ENCODE results near the gene FAM107B. TPM values are rescaled to one million over a fixed set of nuclear protein-coding genes. Genes with fewer than 3 reads are reported as not detected.
A peak's percentile ranks its signal among the peaks of the same experiment; 100 is the strongest.

The FAM107B gene
- total RNA-seq, 2 donors from 2014 or later, result 258 to 399 TPM

GRCh38 chr10:14502431-14502830 is 272.3 kb downstream of the FAM107B start:
- H3K4me3 Mint-ChIP-seq, result no peak overlapping the region
- DNase-seq (no peak), ATAC-seq (no peak)
- peak overlapping the region; percentile 81 for H3K27ac Mint-ChIP-seq
- no peaks in the 10 kb centered on the region for H3K36me3 Mint-ChIP-seq (ENCODE audit: low read depth)
- H3K9me3 ChIP-seq (ENCODE audit: control insufficient read depth, low read length, poor library complexity, severe bottlenecking), result no peaks in the 10 kb centered on the region
- peaks cover 23% of the 10 kb centered on the region for H3K4me1 Mint-ChIP-seq
- no peaks in the 10 kb centered on the region for H3K27me3 Mint-ChIP-seq

- no peaks in the 10 kb centered on the region for H3K27me3 Mint-ChIP-seq
- H3K36me3 Mint-ChIP-seq (ENCODE audit: low read depth), result no peaks in the 10 kb centered on the region
- peak overlapping the region; percentile 36 for H3K4me3 Mint-ChIP-seq
- H3K4me1 Mint-ChIP-seq, result peaks cover 10% of the 10 kb centered on the region
- H3K9me3 ChIP-seq (ENCODE audit: control insufficient read depth, low read length, poor library complexity, severe bottlenecking), result no peaks in the 10 kb centered on the region
- ATAC-seq (no peak), DNase-seq (no peak)
- H3K27ac Mint-ChIP-seq, result peak overlapping the region; percentile 84
Measured at GRCh38 chr10:14500172-14500765, 274.4 kb downstream of the FAM107B start.

- H3K9me3 ChIP-seq (ENCODE audit: control insufficient read depth, low read length, poor library complexity, severe bottlenecking), result no peaks in the 10 kb centered on the region
- Mint-ChIP-seq H3K36me3 (ENCODE audit: low read depth) (no peaks in the 10 kb centered on the region), H3K27me3 (no peaks in the 10 kb centered on the region), H3K4me3 (no peak overlapping the region), H3K4me1 (peaks cover 10% of the 10 kb centered on the region), H3K27ac (peak overlapping the region; percentile 51)
- DNase-seq, result no peak
- no peak for ATAC-seq
Measured at GRCh38 chr10:14499601-14499904, 275.1 kb downstream of the FAM107B start.

GRCh38 chr10:14498326-14498725 is 276.4 kb downstream of the FAM107B start:
- ATAC-seq, result no peak
- no peak overlapping the region for H3K4me3 Mint-ChIP-seq
- H3K4me1 Mint-ChIP-seq, result peaks cover 10% of the 10 kb centered on the region
- no peaks in the 10 kb centered on the region for H3K9me3 ChIP-seq (ENCODE audit: control insufficient read depth, low read length, poor library complexity, severe bottlenecking)
- DNase-seq, result no peak
- no peaks in the 10 kb centered on the region for H3K36me3 Mint-ChIP-seq (ENCODE audit: low read depth)
- no peak overlapping the region for H3K27ac Mint-ChIP-seq
- no peaks in the 10 kb centered on the region for H3K27me3 Mint-ChIP-seq

GRCh38 chr10:14491811-14492210 is 282.9 kb downstream of the FAM107B start:
- no peak overlapping the region for H3K27ac Mint-ChIP-seq
- DNase-seq (no peak), ATAC-seq (no peak)
- peaks cover 2% of the 10 kb centered on the region for H3K4me1 Mint-ChIP-seq
- H3K9me3 ChIP-seq (ENCODE audit: control insufficient read depth, low read length, poor library complexity, severe bottlenecking), result no peaks in the 10 kb centered on the region
- no peak overlapping the region for H3K4me3 Mint-ChIP-seq
- H3K27me3 Mint-ChIP-seq, result peaks cover 22% of the 10 kb centered on the region
- no peaks in the 10 kb centered on the region for H3K36me3 Mint-ChIP-seq (ENCODE audit: low read depth)

GRCh38 chr10:14489522-14490177 is 285.0 kb downstream of the FAM107B start:
- DNase-seq (no peak), ATAC-seq (no peak)
- H3K27me3 Mint-ChIP-seq, result peaks cover 41% of the 10 kb centered on the region
- H3K4me3 Mint-ChIP-seq, result no peak overlapping the region
- no peaks in the 10 kb centered on the region for H3K9me3 ChIP-seq (ENCODE audit: control insufficient read depth, low read length, poor library complexity, severe bottlenecking)
- H3K36me3 Mint-ChIP-seq (ENCODE audit: low read depth), result peaks cover 2% of the 10 kb centered on the region
- H3K4me1 Mint-ChIP-seq, result peaks cover 4% of the 10 kb centered on the region
- no peak overlapping the region for H3K27ac Mint-ChIP-seq

GRCh38 chr10:14487488-14487883 is 287.2 kb downstream of the FAM107B start:
- H3K27me3 Mint-ChIP-seq, result peaks cover 53% of the 10 kb centered on the region

GRCh38 chr10:14486777-14487487 is 287.8 kb downstream of the FAM107B start:
- Mint-ChIP-seq H3K4me1 (peaks cover 4% of the 10 kb centered on the region), H3K36me3 (ENCODE audit: low read depth) (peaks cover 2% of the 10 kb centered on the region), H3K27me3 (peaks cover 53% of the 10 kb centered on the region), H3K4me3 (no peak overlapping the region), H3K27ac (no peak overlapping the region)
- no peaks in the 10 kb centered on the region for H3K9me3 ChIP-seq (ENCODE audit: control insufficient read depth, low read length, poor library complexity, severe bottlenecking)
- no peak for ATAC-seq
- no peak for DNase-seq

More at GRCh38 chr10:14487488-14487883, 287.2 kb downstream of the FAM107B start:
- Mint-ChIP-seq H3K4me3 (no peak overlapping the region), H3K36me3 (ENCODE audit: low read depth) (peaks cover 2% of the 10 kb centered on the region), H3K4me1 (peaks cover 4% of the 10 kb centered on the region), H3K27ac (no peak overlapping the region)
- no peak for DNase-seq
- ATAC-seq, result no peak
- no peaks in the 10 kb centered on the region for H3K9me3 ChIP-seq (ENCODE audit: control insufficient read depth, low read length, poor library complexity, severe bottlenecking)

- peaks cover 2% of the 10 kb centered on the region for H3K36me3 Mint-ChIP-seq (ENCODE audit: low read depth)
- DNase-seq, result no peak
- H3K27ac Mint-ChIP-seq, result no peak overlapping the region
- no peak for ATAC-seq
- H3K9me3 ChIP-seq (ENCODE audit: control insufficient read depth, low read length, poor library complexity, severe bottlenecking), result no peaks in the 10 kb centered on the region
- no peak overlapping the region for H3K4me3 Mint-ChIP-seq
- peaks cover 53% of the 10 kb centered on the region for H3K27me3 Mint-ChIP-seq
- peaks cover 4% of the 10 kb centered on the region for H3K4me1 Mint-ChIP-seq
Measured at GRCh38 chr10:14485986-14486385, 288.7 kb downstream of the FAM107B start.

- H3K36me3 Mint-ChIP-seq (ENCODE audit: low read depth), result peaks cover 2% of the 10 kb centered on the region
- peaks cover 40% of the 10 kb centered on the region for H3K27me3 Mint-ChIP-seq
- DNase-seq (no peak), ATAC-seq (no peak)
- no peak overlapping the region for H3K27ac Mint-ChIP-seq
- no peak overlapping the region for H3K4me3 Mint-ChIP-seq
- H3K9me3 ChIP-seq (ENCODE audit: control insufficient read depth, low read length, poor library complexity, severe bottlenecking), result no peaks in the 10 kb centered on the region
- peaks cover 6% of the 10 kb centered on the region for H3K4me1 Mint-ChIP-seq
Measured at GRCh38 chr10:14483417-14483816, 291.3 kb downstream of the FAM107B start.

GRCh38 chr10:14481752-14482151 is 292.9 kb downstream of the FAM107B start:
- H3K27me3 Mint-ChIP-seq, result peaks cover 30% of the 10 kb centered on the region
- no peak for DNase-seq
- H3K27ac Mint-ChIP-seq, result no peak overlapping the region
- peaks cover 6% of the 10 kb centered on the region for H3K4me1 Mint-ChIP-seq
- H3K4me3 Mint-ChIP-seq, result no peak overlapping the region
- ATAC-seq, result no peak
- peaks cover 2% of the 10 kb centered on the region for H3K36me3 Mint-ChIP-seq (ENCODE audit: low read depth)
- no peaks in the 10 kb centered on the region for H3K9me3 ChIP-seq (ENCODE audit: control insufficient read depth, low read length, poor library complexity, severe bottlenecking)

GRCh38 chr10:14481014-14481413 is 293.7 kb downstream of the FAM107B start:
- no peaks in the 10 kb centered on the region for H3K9me3 ChIP-seq (ENCODE audit: control insufficient read depth, low read length, poor library complexity, severe bottlenecking)
- Mint-ChIP-seq H3K27ac (no peak overlapping the region), H3K4me3 (no peak overlapping the region), H3K36me3 (ENCODE audit: low read depth) (no peaks in the 10 kb centered on the region), H3K27me3 (peaks cover 27% of the 10 kb centered on the region), H3K4me1 (peaks cover 4% of the 10 kb centered on the region)
- ATAC-seq (no peak), DNase-seq (no peak)

- H3K4me3 Mint-ChIP-seq, result no peak overlapping the region
- ATAC-seq (no peak), DNase-seq (no peak)
- H3K4me1 Mint-ChIP-seq, result peaks cover 4% of the 10 kb centered on the region
- H3K36me3 Mint-ChIP-seq (ENCODE audit: low read depth), result peaks cover 2% of the 10 kb centered on the region
- H3K27ac Mint-ChIP-seq, result no peak overlapping the region
- H3K9me3 ChIP-seq (ENCODE audit: control insufficient read depth, low read length, poor library complexity, severe bottlenecking), result no peaks in the 10 kb centered on the region
- peaks cover 24% of the 10 kb centered on the region for H3K27me3 Mint-ChIP-seq
Measured at GRCh38 chr10:14478604-14479003, 296.1 kb downstream of the FAM107B start.

All from T-helper 17 cell (primary cell).